GM12873 (cell line): ENCODE measurements around the gene UGT1A6.

ENCODE experiments used
- TF ChIP-seq, protein P1 (sequence below): IDR thresholded peaks from 2 replicates; pipeline ENCODE4 v1.5.1; 2012; ENCODE audit warnings: low read depth, mild to moderate bottlenecking, moderate library complexity, low read length, control low read depth; ENCODE audit not compliant: insufficient read depth; ENCODE audit errors: missing control alignments

UGT1A6 gene

DNA sequence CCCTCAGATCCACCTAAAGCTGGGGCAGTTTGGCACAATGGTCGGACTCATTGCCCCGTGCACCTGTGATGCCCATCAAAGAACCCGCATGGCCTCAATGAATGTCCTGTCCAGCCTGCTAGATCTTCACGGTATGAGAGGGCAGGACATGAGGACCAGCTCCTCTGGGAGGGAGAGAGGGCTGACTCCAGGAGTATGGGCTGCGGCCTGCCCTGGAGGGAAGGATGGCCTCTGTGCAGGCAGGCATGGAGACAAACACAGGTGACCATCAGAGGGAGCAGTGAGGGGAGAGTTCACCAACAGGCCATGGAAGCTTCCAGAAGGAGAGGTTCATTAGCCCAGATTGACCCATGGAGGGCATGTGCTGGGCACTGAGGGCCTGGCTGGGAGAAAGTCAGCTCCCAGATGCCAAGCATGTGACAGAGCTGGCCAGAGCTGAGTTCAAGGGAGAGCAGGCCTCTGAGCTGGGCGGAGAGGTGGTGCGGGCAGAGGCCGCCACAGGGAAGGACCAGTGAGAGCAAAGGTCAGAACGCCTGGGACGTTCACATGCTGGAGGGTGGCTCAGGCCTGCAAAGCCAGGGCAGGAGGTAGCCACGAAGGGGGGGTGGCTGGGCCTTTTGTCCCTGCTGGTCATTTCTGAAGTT is 125.4 kb downstream of the UGT1A6 start:
- TF ChIP-seq, protein P1, sequence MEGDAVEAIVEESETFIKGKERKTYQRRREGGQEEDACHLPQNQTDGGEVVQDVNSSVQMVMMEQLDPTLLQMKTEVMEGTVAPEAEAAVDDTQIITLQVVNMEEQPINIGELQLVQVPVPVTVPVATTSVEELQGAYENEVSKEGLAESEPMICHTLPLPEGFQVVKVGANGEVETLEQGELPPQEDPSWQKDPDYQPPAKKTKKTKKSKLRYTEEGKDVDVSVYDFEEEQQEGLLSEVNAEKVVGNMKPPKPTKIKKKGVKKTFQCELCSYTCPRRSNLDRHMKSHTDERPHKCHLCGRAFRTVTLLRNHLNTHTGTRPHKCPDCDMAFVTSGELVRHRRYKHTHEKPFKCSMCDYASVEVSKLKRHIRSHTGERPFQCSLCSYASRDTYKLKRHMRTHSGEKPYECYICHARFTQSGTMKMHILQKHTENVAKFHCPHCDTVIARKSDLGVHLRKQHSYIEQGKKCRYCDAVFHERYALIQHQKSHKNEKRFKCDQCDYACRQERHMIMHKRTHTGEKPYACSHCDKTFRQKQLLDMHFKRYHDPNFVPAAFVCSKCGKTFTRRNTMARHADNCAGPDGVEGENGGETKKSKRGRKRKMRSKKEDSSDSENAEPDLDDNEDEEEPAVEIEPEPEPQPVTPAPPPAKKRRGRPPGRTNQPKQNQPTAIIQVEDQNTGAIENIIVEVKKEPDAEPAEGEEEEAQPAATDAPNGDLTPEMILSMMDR = no peak

DNA sequence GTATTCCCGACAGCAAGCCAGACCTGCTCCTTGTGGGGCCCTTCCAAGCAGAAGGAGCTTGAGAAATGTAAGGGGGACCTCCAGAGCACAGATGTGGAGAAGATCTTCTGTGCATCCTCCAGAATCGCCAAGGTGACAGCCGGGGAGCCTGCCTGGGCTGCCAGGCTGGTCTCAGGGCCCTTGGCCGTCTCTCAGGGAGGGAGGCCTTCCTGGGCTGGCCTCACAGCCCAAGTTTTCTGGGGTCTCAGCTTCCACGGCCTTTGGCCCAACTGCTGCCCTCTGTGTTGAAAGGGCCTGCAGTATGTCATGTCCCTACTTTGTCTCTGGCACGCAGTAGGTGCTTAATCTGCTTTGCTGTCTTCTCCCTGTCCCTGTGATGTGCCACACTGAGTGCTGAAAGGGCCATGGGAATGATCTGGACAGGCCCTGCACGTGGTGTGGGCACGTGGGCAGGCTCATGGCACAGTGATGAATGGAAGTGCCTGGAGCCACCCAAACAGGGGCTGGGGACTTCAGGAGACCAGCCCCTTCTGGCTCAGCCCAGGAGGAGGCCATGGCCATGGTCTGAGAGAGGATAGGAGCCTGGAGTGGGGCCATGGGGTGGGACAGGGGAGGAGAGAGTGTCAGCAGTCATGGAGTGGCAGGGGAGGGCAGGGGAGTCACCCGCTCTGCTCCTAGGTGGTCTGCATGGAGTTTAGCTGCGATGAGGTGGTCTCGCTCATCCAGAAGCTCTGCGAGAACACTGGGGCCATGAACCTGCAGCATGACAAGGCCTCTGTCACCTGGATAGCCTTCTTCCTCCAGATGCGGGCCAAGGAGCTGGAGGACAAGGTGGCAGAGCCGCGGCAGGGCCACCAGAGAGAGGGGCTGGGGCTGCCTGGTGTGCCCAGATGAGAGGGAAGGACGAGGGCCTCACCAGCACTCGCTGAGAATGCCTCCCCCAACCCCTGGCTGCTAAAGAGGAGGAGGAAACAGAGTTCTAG is 126.2 kb downstream of the UGT1A6 start:
- TF ChIP-seq, protein P1 = no peak

DNA sequence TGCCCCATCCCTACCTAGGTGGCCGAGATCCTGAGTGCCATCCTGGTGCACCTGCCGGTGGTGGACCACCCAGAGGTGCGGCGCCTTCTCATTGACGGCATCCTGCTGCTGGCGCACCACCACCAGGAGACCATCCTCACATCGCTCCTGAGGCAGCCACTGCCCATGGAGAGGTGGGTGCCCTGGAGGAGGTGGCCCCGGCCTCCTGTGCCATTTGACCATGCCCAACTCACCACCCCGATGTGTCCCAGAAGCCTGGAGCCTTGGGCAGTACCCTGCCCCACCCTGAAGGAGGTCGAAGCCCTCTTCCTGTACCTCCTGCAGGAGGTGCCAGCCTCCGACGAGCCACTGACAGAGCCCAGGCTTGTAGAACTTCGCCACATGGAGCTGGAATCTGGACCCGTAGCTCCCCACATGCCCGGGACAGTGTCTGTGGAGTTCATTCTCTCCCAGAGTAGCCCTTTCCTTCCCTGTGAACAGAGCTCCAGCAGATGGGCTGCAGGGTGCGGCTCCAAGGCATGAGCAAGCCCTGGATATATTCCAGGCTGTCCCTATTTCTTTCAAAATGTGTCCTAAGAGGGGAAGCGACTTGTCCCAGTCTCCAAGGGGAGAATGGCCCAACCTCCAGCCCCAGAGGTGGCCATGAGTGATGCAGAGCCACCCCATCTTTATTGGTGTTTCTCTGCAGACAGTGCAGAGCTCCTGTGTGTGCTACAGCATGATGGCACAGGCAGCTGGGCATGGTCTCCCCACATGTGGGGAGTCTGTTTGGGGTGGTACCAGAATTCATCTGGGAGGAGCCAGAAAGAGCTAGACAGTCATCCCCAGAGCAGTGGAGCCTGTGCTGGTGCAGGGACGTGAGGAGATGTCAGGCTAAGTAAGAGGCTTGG is 127.4 kb downstream of the UGT1A6 start:
- TF ChIP-seq, protein P1 = no peak

DNA sequence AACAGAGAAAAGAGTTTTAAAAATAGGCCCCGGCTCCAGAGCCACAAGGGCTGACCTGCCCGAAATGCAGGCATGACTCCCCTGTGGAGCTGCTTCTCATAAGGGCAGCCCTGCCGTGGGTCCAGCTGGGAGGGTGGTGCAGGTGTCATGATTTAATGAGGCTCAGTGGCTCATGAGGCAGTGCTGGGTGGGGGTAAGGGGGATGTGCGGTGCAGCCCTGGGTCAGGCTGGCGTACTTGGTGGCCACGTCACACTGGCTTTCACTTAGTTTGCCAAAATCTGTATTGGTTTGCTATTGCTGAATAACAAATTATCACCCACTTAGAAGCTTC is 128.1 kb downstream of the UGT1A6 start:
- TF ChIP-seq, protein P1 = no peak

DNA sequence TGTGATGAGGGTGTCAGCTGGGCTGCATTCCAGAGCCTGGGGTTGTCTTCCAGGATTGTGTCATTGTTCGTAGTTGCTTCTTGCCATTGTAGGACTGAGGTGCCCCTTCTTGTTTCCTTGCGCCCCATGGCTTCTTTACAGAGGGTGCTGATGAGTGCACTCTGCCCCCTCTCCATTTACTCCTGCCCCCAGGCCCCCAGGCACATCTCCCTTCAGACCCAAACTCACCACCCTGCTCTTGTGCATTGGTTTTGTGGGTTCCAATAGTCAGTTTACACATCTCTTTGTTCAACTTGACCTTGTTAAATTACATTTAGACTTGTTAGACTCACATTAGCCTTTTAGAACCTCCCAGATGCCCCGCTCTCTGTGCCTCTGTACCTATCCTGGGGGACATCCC is 128.5 kb downstream of the UGT1A6 start:
- TF ChIP-seq, protein P1 = no peak

DNA sequence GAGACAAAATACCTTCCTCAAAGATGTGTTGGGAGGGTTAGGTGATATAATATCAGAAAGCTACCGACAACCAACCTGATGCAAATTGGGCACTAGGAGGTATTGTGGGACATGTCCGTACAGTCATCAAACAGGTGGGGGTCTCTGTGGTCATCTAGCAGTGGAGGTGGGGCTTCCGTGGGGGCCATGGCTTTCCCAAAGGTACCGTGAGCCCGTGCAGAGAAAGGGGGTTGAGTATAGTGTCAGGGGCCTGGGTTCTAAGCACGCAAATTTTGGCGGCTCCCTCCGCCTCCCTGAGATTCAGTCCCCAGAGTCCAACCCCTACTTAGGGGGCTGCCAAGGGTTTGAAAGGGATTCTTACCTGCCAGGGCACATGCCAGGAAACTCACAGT is 129.0 kb downstream of the UGT1A6 start:
- TF ChIP-seq, protein P1 = no peak

DNA sequence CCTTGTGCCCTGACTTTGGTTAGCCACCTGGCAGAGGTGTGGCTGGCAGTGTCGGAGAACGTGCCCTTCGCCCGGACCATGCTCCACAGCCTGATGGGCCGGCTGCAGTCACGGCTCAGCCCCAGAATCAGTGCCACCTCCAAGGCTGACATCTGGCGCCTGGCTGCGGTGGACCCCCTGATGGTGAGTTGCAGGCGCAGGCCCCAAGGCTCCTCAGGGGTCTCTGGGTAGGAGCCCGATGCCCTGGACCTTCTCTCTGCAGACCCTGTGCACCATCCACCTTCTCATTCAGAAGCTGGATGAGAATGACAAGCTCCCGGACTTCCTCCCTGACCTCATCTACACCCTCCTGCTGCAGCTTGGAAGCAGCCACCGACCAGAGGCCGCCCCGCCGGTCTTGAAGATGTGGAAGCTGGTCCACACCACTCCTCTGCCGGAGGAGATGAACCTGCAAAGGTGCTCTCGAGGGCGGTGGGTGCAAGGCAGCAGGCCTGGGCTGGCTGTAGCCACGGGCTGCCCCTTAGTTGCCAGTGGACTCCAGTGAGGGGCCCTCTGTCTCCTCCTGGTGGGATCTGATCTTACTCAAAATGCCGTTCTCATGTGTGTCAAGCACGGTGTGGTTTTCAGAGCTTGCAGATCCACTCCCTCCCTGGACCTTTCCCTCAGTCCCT is 129.5 kb downstream of the UGT1A6 start:
- TF ChIP-seq, protein P1 = no peak
